ENCODE results near the gene INHA.

DNA sequence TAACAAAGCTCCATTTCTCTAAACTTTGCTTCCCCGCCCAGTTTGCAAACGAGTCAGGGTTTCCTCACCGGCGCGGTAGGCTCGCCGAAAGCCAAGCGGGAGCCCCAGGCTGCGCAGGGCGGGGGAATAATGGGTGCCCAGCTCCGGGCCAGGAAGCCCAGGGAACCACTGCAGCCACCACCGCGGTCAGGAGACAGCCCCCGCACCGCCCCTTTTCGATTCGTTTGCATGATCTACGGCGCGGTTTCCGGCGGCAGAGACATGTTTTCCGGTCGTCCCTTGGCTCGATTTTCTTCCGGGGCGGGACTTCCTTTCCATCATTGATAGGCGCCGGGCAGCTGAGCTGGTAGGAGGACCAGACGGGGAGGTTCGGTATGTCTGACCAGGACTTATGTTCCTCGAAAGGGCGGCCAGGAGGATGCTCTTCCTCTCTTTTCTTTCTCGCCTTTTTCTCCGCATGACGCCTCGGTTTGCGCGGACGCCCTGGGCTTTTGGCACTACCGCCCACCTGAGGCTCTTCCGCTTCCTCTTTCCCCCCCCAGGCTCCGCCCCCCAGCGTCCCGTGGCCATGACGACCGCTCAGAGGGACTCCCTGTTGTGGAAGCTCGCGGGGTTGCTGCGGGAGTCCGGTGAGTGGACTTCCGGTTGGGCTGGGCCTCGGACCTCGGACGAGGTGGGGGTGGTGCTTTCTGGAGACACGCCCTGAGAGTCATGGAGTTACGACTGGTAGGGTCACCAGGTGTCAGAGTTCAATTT, 25.6 kb downstream of the INHA start, which contains the start of gene STK11IP:
- TF ChIP-seq EZH2 (IDR thresholded peaks at IDR 0.05): no peak
- TF ChIP-seq RAD21 (IDR thresholded peaks at IDR 0.05; ENCODE audit: low read depth): no peak

Measured in HCT116 (cell line).